GM18858 (cell line): ENCODE results near the gene TTLL3.
A peak's percentile ranks its signal among the peaks of the same experiment; 100 is the strongest.
"Not testable (repeated sequence)": the region's sequence is repeated elsewhere in the genome, so short reads cannot be mapped to it uniquely, and the experiment has no call there.

Experiments
- ATAC-seq: cut with Tn5 transposase; IDR thresholded peaks from one replicate; pipeline ENCODE4 v1.9.1; 2021; ENCODE audit not compliant: unreplicated experiment

TTLL3 gene, protein sequence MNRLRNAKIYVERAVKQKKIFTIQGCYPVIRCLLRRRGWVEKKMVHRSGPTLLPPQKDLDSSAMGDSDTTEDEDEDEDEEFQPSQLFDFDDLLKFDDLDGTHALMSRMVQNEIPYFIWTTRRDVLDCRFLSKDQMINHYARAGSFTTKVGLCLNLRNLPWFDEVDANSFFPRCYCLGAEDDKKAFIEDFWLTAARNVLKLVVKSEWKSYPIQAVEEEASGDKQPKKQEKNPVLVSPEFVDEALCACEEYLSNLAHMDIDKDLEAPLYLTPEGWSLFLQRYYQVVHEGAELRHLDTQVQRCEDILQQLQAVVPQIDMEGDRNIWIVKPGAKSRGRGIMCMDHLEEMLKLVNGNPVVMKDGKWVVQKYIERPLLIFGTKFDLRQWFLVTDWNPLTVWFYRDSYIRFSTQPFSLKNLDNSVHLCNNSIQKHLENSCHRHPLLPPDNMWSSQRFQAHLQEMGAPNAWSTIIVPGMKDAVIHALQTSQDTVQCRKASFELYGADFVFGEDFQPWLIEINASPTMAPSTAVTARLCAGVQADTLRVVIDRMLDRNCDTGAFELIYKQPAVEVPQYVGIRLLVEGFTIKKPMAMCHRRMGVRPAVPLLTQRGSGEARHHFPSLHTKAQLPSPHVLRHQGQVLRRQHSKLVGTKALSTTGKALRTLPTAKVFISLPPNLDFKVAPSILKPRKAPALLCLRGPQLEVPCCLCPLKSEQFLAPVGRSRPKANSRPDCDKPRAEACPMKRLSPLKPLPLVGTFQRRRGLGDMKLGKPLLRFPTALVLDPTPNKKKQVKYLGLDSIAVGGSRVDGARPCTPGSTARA

GRCh38 chr3:9809615-9810432 is at the start of gene TTLL3:
Gene TTLL3 (plus strand): TSS chr3:9810262. CDS start chr3:9810662, 400 bp downstream.
- no peak for ATAC-seq

- no peak for ATAC-seq
These were observed 49.1 kb upstream of the TTLL3 start for GRCh38 chr3:9760779-9761505.

GRCh38 chr3:9761919-9762318 is 48.1 kb upstream of the TTLL3 start:
- no peak for ATAC-seq

- no peak for ATAC-seq
These were observed 47.2 kb upstream of the TTLL3 start for GRCh38 chr3:9762871-9763270.

- ATAC-seq = no peak
These were observed 44.2 kb upstream of the TTLL3 start for GRCh38 chr3:9765865-9766264.

DNA sequence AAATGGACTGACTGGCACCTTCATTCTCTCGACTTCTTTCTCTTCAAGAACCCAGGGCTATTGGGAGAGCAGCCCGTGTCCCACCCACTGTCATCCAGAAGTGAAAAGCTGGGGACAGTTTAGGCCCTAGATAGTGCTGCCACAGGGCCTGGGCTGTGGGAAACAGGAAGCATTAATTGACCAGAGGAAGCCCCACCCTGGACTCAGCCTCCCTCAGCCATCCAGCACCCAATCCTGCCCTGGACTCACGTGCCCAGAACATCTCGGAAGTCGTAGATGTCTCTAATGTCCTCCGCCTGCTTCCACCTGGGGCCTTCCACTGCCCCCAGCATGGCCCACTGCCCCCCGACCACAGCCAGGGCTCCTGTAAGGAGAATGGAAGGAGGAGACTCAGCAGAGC is 42.6 kb upstream of the TTLL3 start:
- no peak for ATAC-seq

DNA sequence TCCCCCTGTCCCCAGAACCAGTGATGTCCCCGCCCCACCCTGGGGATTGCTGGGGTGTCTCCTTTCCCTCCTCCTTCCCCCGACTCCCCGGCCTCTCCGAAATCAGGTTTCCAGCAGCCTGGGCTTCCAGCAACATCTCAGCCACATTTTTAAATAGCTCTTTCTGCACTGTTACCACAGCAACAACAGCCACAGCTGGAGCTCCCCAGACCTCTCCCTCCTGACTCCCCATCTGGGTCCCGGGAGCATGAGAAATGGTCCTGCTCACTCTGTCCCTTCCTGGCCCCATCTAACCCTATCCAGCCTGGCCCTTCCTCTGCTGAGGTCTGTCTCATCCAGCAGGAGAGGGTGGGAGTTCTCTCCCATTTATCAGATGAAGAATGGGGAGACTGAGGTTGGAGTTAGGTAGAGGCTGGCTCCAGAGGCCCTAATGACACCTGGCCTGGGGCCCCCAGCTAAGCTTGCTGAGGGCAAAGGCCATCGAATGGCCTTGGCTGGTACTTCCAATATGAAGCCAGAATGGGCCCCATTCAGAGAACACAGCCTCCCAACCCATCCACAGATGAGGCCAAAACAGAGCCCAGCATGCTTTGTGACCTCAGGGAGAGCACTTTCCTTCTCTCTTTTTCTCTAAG is 41.8 kb upstream of the TTLL3 start:
- ATAC-seq = no peak

GRCh38 chr3:9769012-9769411 is 41.0 kb upstream of the TTLL3 start:
- no peak for ATAC-seq

- ATAC-seq = no peak
These were observed 40.4 kb upstream of the TTLL3 start, which contains the start of gene CAMK1 for GRCh38 chr3:9769426-9770275. Gene CAMK1 (minus strand): TSS chr3:9769947. CDS start chr3:9767749, 2,198 bp downstream.

GRCh38 chr3:9770276-9770812 is 39.7 kb upstream of the TTLL3 start:
- no peak for ATAC-seq

DNA sequence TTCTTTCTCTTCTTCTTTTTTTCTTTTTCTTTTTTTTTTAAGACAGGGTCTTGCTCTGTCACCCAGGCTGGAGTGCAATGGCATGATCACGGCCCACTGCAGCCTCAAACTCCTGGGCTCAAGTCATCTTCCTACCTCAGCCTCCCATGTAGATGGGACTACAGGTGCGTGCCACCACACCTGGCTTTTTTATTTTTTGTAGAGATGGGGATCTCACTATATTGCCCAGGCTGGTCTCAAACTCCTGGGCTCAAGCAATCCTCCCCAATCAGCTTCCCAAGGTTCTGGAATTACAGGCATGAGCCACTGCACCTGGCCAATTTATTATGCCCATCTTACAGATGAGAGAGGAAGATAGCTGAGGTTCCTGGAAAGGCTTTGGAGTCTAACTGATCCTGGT is 39.1 kb upstream of the TTLL3 start:
- not testable (repeated sequence) for ATAC-seq

GRCh38 chr3:9776896-9777693 is 33.0 kb upstream of the TTLL3 start:
- ATAC-seq = no peak

DNA sequence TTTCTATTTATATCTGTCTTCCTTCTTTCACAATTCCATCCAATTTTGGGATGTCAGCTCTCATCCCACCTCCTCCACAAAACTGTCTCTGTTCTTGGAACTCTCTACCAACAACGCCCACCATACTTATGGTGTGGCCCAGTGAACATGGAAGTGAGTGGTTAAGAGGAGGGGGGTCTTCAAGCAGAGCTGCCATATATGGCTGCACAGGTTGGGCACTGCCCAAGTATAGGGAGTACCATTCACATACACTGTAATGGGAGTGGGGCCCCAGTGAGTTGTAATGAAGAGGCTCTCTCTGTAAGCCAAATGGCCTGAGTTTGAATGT is 32.4 kb upstream of the TTLL3 start:
- no peak for ATAC-seq

DNA sequence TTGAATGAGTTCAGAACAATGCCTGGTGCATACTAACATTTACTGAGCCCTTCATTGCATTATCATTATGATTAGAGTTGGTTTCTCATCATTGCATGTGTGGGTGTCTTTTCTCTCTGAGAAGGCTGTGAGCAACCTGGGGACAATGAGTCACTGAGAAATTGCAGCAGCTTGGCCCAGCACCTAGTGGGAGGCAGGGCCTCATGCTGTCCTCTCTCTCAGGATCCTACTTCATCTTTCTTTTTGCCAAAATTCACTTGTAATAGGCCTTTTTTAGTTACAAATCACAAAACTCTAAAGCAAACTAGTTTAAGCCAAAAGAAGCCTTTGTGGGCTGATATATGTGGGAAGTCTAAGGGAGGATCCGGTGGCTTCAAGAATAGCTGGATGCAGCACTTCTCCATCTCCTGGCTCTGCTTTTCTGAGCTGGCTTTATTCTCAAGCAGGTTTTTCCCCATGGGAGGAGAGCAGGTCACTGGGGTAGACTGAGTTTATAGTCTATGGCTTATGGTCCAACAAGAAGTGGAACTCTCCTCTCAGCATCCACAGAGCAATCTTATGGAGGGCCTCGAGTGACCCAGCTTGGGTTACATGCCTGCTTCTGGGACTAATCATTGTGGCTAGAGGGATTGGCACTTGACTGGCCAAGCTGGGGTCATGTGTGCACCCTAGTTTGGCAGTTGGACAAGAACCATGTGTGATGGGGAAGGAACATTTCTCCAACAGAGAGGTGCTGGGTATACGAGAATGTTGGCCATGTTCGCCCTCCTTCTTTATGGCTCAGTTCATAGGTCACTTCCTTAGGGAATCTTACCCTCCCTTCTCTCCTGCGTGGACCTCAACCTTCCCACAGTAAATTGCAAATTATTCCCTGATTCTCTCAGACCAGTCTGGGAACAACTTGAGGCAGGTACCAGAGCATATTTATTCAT is 31.7 kb upstream of the TTLL3 start:
- no peak for ATAC-seq

- no peak for ATAC-seq
These were observed 30.9 kb upstream of the TTLL3 start for GRCh38 chr3:9779075-9779593.

DNA sequence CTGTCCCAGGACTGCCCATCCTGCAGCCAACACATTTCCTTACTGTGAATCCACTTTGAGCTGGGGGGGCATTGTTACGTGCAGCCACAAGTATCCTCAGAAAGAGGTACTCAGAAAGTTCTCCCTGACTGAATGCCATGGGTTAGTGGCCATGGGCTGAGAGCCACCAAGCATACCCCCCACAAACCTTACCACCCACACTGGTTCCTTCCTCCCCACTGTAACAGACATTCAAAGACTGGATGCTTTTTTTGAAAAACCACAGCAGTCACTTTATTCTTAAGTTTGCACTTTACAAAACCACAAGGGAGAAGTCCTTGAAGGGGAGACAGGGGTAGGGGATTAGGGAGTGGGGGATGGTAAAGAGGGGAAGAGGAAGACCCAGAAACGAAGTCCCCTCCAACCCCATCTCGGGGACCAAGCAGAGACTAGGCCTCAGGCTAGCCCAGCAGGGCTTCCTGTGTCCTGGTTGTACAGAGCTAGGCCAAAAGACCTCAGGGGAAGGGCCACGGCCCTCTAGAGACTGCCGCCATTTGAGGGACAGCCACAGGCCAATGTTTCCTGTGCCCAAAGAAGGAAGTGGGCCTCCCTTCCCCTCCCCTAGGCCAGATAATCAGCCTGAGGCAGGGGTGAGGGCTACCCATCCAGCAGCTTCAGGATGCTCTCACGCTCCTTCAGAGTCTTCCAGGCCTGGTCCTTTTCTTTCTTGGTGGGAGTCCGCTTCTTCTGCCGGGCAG is 30.2 kb upstream of the TTLL3 start:
- ATAC-seq = peak; percentile 43
